ENCODE measurements around the gene PPFIA2.

DNA sequence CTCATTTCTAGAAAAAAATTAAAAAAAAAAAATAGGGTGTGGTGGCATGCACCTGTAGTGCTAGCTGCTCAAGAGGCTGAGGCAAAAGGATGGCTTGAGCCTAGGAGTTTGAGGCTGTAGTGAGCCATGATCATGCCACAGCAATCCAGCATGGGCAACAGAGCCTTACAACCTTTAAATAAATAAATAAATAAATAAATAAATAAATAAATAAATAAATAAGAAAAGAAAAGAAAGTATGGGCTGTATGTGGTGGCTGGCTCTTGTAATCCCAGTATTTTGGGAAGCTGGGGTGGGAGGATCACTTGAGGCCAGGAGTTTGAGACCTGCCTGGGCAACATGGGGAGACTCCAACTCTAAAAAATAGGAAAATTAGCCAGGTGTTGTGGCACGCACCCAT is 373.0 kb downstream of the PPFIA2 start:
- TF ChIP-seq ZNF217 (IDR thresholded peaks at IDR 0.05) (no peak), NFIC (IDR thresholded peaks at IDR 0.05; ENCODE audit: low read depth, low read length) (no peak), NR2C2 (IDR thresholded peaks at IDR 0.05; ENCODE audit: borderline replicate concordance, control insufficient read depth, insufficient read length, low read depth) (no peak), CBFB (IDR thresholded peaks at IDR 0.05; ENCODE audit: low read depth) (no peak), CBX3 (IDR thresholded peaks at IDR 0.05; ENCODE audit: borderline replicate concordance, low read depth) (no peak)
- TF ChIP-seq, protein P1, sequence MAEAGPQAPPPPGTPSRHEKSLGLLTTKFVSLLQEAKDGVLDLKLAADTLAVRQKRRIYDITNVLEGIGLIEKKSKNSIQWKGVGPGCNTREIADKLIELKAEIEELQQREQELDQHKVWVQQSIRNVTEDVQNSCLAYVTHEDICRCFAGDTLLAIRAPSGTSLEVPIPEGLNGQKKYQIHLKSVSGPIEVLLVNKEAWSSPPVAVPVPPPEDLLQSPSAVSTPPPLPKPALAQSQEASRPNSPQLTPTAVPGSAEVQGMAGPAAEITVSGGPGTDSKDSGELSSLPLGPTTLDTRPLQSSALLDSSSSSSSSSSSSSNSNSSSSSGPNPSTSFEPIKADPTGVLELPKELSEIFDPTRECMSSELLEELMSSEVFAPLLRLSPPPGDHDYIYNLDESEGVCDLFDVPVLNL (IDR thresholded peaks at IDR 0.05; ENCODE audit: low read depth, low read length): no peak
- TF ChIP-seq, protein P2, sequence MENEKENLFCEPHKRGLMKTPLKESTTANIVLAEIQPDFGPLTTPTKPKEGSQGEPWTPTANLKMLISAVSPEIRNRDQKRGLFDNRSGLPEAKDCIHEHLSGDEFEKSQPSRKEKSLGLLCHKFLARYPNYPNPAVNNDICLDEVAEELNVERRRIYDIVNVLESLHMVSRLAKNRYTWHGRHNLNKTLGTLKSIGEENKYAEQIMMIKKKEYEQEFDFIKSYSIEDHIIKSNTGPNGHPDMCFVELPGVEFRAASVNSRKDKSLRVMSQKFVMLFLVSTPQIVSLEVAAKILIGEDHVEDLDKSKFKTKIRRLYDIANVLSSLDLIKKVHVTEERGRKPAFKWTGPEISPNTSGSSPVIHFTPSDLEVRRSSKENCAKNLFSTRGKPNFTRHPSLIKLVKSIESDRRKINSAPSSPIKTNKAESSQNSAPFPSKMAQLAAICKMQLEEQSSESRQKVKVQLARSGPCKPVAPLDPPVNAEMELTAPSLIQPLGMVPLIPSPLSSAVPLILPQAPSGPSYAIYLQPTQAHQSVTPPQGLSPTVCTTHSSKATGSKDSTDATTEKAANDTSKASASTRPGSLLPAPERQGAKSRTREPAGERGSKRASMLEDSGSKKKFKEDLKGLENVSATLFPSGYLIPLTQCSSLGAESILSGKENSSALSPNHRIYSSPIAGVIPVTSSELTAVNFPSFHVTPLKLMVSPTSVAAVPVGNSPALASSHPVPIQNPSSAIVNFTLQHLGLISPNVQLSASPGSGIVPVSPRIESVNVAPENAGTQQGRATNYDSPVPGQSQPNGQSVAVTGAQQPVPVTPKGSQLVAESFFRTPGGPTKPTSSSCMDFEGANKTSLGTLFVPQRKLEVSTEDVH (IDR thresholded peaks at IDR 0.05; ENCODE audit: low read depth, partially characterized antibody): no peak

All from GM12878 (cell line).